Left ventricle myocardium superior (tissue), 1 donor: ENCODE results near the gene HIRIP3. TPM values are rescaled to one million over a fixed set of nuclear protein-coding genes. Genes with fewer than 3 reads are reported as not detected.

Experiments
- ATAC-seq: fragments of 200-7000 bp; cut with Tn5 transposase; one replicate; pipeline ENCODE4 v1.9.1; 2020; ENCODE audit warnings: mild to moderate bottlenecking, moderate library complexity
- DNase-seq: peaks from one replicate; pipeline ENCODE4 v3.0.0-alpha.2; 2020
- intact Hi-C: fragments of 100-400 bp; cut with micrococcal nuclease; formaldehyde crosslinking; loops from one replicate; pipeline ENCODE4 v1.11.0; 2022
- total RNA-seq: library from RNA; stranded (reverse); fragmentation: NEBNext Ultra II Directional; extraction: Animal tissue kit (Norgen Biotek cat#: 25700); gene quantifications from one replicate; pipeline ENCODE4 v1.2.1, GENCODE V29; 2021
- donor health status: DM: no; HTN: yes; CAD: no; lungs with severe emphysema.

Gene HIRIP3
- total RNA-seq, 1 donor from 2014 or later = 19.4 TPM

GRCh38 chr16:30003670-30004423 lies 8.4 kb upstream of the HIRIP3 start:
- ATAC-seq (no peak), DNase-seq (no peak)
- intact Hi-C loops = no loop called here

GRCh38 chr16:30002614-30003346 lies 7.4 kb upstream of the HIRIP3 start:
- DNase-seq = no peak
- ATAC-seq = no peak
- intact Hi-C loops = no loop called here

GRCh38 chr16:30000735-30001631 lies 5.6 kb upstream of the HIRIP3 start:
- ATAC-seq (no peak), DNase-seq (no peak)
- intact Hi-C loops = no loop called here

- intact Hi-C loops = no loop called here
- ATAC-seq = no peak
- DNase-seq = no peak
Measured at GRCh38 chr16:29999605-30000004, 4.2 kb upstream of the HIRIP3 start.

- no peak for DNase-seq
- intact Hi-C loops = no loop called here
- no peak for ATAC-seq
Measured at GRCh38 chr16:29996766-29997250, 1.4 kb upstream of the HIRIP3 start.

GRCh38 chr16:29995911-29996765 lies 721 bp upstream of the HIRIP3 start, which contains the start of gene INO80E:
TSS of gene INO80E (plus strand) at chr16:29996241. CDS start at chr16:29996311, 70 bp downstream.
- ATAC-seq (peak; percentile 99), DNase-seq (peak; percentile 99)
- intact Hi-C loops = no loop called here

- DNase-seq (peak; percentile 76), ATAC-seq (peak; percentile 49)
- intact Hi-C loops = no loop called here
Measured at GRCh38 chr16:29994600-29995323, 655 bp downstream of the HIRIP3 start.

GRCh38 chr16:29993903-29994599 lies 1.4 kb downstream of the HIRIP3 start:
- DNase-seq (no peak), ATAC-seq (no peak)
- intact Hi-C loops = no loop called here

GRCh38 chr16:29993191-29993902 lies 2.1 kb downstream of the HIRIP3 start:
- no peak for ATAC-seq
- intact Hi-C loops = no loop called here
- DNase-seq = no peak

- ATAC-seq (no peak), DNase-seq (no peak)
- intact Hi-C loops = no loop called here
Measured at GRCh38 chr16:29992344-29992967, 3.0 kb downstream of the HIRIP3 start.

GRCh38 chr16:29991571-29991904 lies 3.9 kb downstream of the HIRIP3 start:
- ATAC-seq (no peak), DNase-seq (no peak)
- intact Hi-C loops = no loop called here

GRCh38 chr16:29990883-29991570 lies 4.4 kb downstream of the HIRIP3 start:
- ATAC-seq = no peak
- no peak for DNase-seq
- intact Hi-C loops = no loop called here

GRCh38 chr16:29990034-29990433 lies 5.4 kb downstream of the HIRIP3 start:
- ATAC-seq (no peak), DNase-seq (no peak)
- intact Hi-C loops = no loop called here

GRCh38 chr16:29989111-29989858 lies 6.1 kb downstream of the HIRIP3 start:
- no peak for ATAC-seq
- intact Hi-C loops = no loop called here
- DNase-seq = no peak

GRCh38 chr16:29988346-29989075 lies 6.9 kb downstream of the HIRIP3 start:
- no peak for ATAC-seq
- DNase-seq = no peak
- intact Hi-C loops = no loop called here
